NCI-H774 (cell line): ENCODE results near the gene ERAP2.
"Not testable (repeated sequence)": the region's sequence is repeated elsewhere in the genome, so short reads cannot be mapped to it uniquely, and the experiment has no call there.

Source experiments
- DNase-seq: peaks from one replicate; lab custom pipeline; 2025; lab: John Stamatoyannopoulos, UW

The ERAP2 gene

GRCh38 chr5:96901384-96901783, 25.1 kb downstream of the ERAP2 start:
- no peak for DNase-seq

GRCh38 chr5:96901841-96902240, 25.5 kb downstream of the ERAP2 start:
- DNase-seq, result no peak

GRCh38 chr5:96902876-96903275, 26.6 kb downstream of the ERAP2 start:
- no peak for DNase-seq

GRCh38 chr5:96903300-96903699, 27.0 kb downstream of the ERAP2 start:
- no peak for DNase-seq

GRCh38 chr5:96904054-96904931, 28.0 kb downstream of the ERAP2 start:
- DNase-seq, result no peak

GRCh38 chr5:96905864-96906263, 29.6 kb downstream of the ERAP2 start:
- no peak for DNase-seq

- no peak for DNase-seq
These were observed 32.7 kb downstream of the ERAP2 start for GRCh38 chr5:96909003-96909402.

- no peak for DNase-seq
These were observed 33.1 kb downstream of the ERAP2 start for GRCh38 chr5:96909435-96909834.

- no peak for DNase-seq
These were observed 34.8 kb downstream of the ERAP2 start for GRCh38 chr5:96911139-96911538.

GRCh38 chr5:96913233-96913632, 36.9 kb downstream of the ERAP2 start:
- no peak for DNase-seq

- no peak for DNase-seq
These were observed 43.5 kb downstream of the ERAP2 start for GRCh38 chr5:96919754-96920197.

- no peak for DNase-seq
These were observed 44.5 kb downstream of the ERAP2 start for GRCh38 chr5:96920744-96921355.

- DNase-seq, result no peak
These were observed 46.4 kb downstream of the ERAP2 start for GRCh38 chr5:96922499-96923244.

- no peak for DNase-seq
These were observed 47.7 kb downstream of the ERAP2 start for GRCh38 chr5:96924016-96924443.

GRCh38 chr5:96926276-96926675, 50.0 kb downstream of the ERAP2 start:
- no peak for DNase-seq

GRCh38 chr5:96927008-96927407, 50.7 kb downstream of the ERAP2 start:
- DNase-seq, result no peak

- no peak for DNase-seq
These were observed 52.8 kb downstream of the ERAP2 start for GRCh38 chr5:96928931-96929708.

- DNase-seq, result no peak
These were observed 53.8 kb downstream of the ERAP2 start for GRCh38 chr5:96930058-96930457.

- no peak for DNase-seq
These were observed 54.3 kb downstream of the ERAP2 start for GRCh38 chr5:96930589-96930988.

- DNase-seq, result not testable (repeated sequence)
These were observed 54.7 kb downstream of the ERAP2 start for GRCh38 chr5:96931037-96931436.

GRCh38 chr5:96931605-96932004, 55.3 kb downstream of the ERAP2 start:
- no peak for DNase-seq

- DNase-seq, result no peak
These were observed 55.7 kb downstream of the ERAP2 start for GRCh38 chr5:96932026-96932425.
